ENCODE data around the gene SLC28A1.
"Not testable (repeated sequence)": the region's sequence is repeated elsewhere in the genome, so short reads cannot be mapped to it uniquely, and the experiment has no call there.

The SLC28A1 gene

DNA sequence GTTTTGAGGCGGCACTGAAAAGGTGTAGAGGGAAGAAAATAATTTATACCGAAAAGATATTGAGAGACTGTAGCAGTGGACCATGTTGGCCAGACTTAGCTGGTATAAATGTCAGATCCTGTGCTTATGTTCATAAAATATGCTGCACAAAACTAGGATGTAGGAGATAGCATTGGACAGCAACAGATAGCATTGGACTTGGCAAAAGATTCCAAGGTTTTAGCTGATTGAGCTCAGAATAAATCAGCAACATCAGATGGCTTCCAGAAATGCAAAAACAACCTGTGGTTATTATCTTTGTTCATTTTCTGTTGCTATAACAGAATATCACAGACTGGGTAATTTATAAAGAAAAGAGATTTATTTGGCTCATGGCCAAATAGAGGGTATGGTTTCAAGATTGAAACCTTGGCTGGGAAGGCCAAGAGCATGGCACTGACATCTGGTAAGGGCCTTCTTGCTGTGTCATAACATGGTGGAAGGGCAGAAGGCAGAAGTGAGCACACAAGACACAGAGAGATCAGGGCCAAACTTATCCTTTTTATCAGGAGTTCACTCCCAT lies 34.7 kb downstream of the SLC28A1 start:
- Mint-ChIP-seq H3K27me3 (ENCODE audit: low read depth) (no peaks in the 10 kb centered on the region), H3K4me1 (ENCODE audit: low read depth) (peaks cover 9% of the 10 kb centered on the region), H3K9me3 (no peaks in the 10 kb centered on the region), H3K27ac (no peak overlapping the region), H3K36me3 (ENCODE audit: low read depth) (peaks cover 2% of the 10 kb centered on the region), H3K4me3 (no peak overlapping the region)

GRCh38 chr15:84921121-84921520 lies 36.7 kb downstream of the SLC28A1 start:
- no peaks in the 10 kb centered on the region for H3K27me3 Mint-ChIP-seq (ENCODE audit: low read depth)
- no peak overlapping the region for H3K4me3 Mint-ChIP-seq

GRCh38 chr15:84922530-84922929 lies 38.1 kb downstream of the SLC28A1 start:
- Mint-ChIP-seq H3K27me3 (ENCODE audit: low read depth) (no peaks in the 10 kb centered on the region), H3K4me3 (no peak overlapping the region), H3K4me1 (ENCODE audit: low read depth) (no peaks in the 10 kb centered on the region), H3K36me3 (ENCODE audit: low read depth) (no peaks in the 10 kb centered on the region), H3K9me3 (no peaks in the 10 kb centered on the region), H3K27ac (no peak overlapping the region)

More at GRCh38 chr15:84921121-84921520, 36.7 kb downstream of the SLC28A1 start:
- no peak overlapping the region for H3K27ac Mint-ChIP-seq
- H3K9me3 Mint-ChIP-seq: no peaks in the 10 kb centered on the region
- H3K4me1 Mint-ChIP-seq (ENCODE audit: low read depth): no peaks in the 10 kb centered on the region
- no peaks in the 10 kb centered on the region for H3K36me3 Mint-ChIP-seq (ENCODE audit: low read depth)

GRCh38 chr15:84924077-84924731 lies 39.7 kb downstream of the SLC28A1 start:
- Mint-ChIP-seq H3K36me3 (ENCODE audit: low read depth) (no peaks in the 10 kb centered on the region), H3K9me3 (no peaks in the 10 kb centered on the region), H3K4me3 (no peak overlapping the region), H3K27me3 (ENCODE audit: low read depth) (no peaks in the 10 kb centered on the region), H3K4me1 (ENCODE audit: low read depth) (peaks cover 5% of the 10 kb centered on the region), H3K27ac (no peak overlapping the region)

DNA sequence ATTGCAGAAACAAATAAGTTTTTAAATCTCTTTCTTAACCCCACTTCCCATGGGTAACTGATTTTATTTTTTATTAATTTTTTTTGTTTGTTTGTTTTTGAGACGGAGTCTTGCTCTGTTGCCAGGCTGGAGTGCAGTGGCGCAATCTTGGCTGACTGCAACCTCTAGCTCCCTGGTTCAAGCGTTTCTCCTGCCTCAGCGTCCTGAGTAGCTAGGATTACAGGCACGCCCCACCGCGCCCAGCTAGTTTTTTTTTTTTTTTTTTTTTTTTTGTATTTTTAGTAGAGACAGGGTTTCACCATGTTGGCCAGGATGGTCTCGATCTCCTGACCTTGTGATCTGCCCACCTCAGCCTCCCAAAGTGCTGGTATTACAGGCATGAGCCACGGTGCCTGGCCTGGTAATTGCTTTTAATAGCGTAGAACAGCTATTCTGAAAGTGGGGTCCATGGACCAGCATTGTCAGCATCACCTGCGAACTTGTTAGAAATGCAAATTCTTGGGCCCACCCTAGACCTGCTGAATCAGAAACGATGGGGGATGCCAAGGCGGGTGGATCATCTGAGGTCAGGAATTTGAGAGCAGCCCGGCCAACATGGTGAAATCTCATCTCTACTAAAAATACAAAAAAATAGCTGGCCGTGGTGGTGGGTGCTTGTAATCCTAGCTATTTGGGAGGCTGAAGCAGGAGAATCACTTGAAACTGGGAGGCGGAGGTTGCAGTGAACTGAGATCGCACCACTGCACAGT lies 40.5 kb downstream of the SLC28A1 start:
- not testable (repeated sequence) for H3K4me3 Mint-ChIP-seq; H3K4me1 Mint-ChIP-seq (ENCODE audit: low read depth); H3K36me3 Mint-ChIP-seq (ENCODE audit: low read depth); H3K9me3 Mint-ChIP-seq; H3K27me3 Mint-ChIP-seq (ENCODE audit: low read depth); H3K27ac Mint-ChIP-seq

- Mint-ChIP-seq H3K9me3 (no peaks in the 10 kb centered on the region), H3K27me3 (ENCODE audit: low read depth) (no peaks in the 10 kb centered on the region), H3K4me3 (no peak overlapping the region), H3K27ac (no peak overlapping the region), H3K4me1 (ENCODE audit: low read depth) (peaks cover 5% of the 10 kb centered on the region), H3K36me3 (ENCODE audit: low read depth) (no peaks in the 10 kb centered on the region)
These were observed 41.4 kb downstream of the SLC28A1 start for GRCh38 chr15:84925906-84926305.

- peaks cover 5% of the 10 kb centered on the region for H3K4me1 Mint-ChIP-seq (ENCODE audit: low read depth)
- H3K9me3 Mint-ChIP-seq: no peaks in the 10 kb centered on the region
- H3K4me3 Mint-ChIP-seq: no peak overlapping the region
- no peaks in the 10 kb centered on the region for H3K36me3 Mint-ChIP-seq (ENCODE audit: low read depth)
- no peak overlapping the region for H3K27ac Mint-ChIP-seq
- no peaks in the 10 kb centered on the region for H3K27me3 Mint-ChIP-seq (ENCODE audit: low read depth)
These were observed 42.2 kb downstream of the SLC28A1 start for GRCh38 chr15:84926491-84927230.

- H3K4me3 Mint-ChIP-seq: no peak overlapping the region
- no peaks in the 10 kb centered on the region for H3K36me3 Mint-ChIP-seq (ENCODE audit: low read depth)
- peaks cover 5% of the 10 kb centered on the region for H3K4me1 Mint-ChIP-seq (ENCODE audit: low read depth)
- no peak overlapping the region for H3K27ac Mint-ChIP-seq
- H3K9me3 Mint-ChIP-seq: no peaks in the 10 kb centered on the region
- H3K27me3 Mint-ChIP-seq (ENCODE audit: low read depth): no peaks in the 10 kb centered on the region
These were observed 44.3 kb downstream of the SLC28A1 start for GRCh38 chr15:84928843-84929168.

DNA sequence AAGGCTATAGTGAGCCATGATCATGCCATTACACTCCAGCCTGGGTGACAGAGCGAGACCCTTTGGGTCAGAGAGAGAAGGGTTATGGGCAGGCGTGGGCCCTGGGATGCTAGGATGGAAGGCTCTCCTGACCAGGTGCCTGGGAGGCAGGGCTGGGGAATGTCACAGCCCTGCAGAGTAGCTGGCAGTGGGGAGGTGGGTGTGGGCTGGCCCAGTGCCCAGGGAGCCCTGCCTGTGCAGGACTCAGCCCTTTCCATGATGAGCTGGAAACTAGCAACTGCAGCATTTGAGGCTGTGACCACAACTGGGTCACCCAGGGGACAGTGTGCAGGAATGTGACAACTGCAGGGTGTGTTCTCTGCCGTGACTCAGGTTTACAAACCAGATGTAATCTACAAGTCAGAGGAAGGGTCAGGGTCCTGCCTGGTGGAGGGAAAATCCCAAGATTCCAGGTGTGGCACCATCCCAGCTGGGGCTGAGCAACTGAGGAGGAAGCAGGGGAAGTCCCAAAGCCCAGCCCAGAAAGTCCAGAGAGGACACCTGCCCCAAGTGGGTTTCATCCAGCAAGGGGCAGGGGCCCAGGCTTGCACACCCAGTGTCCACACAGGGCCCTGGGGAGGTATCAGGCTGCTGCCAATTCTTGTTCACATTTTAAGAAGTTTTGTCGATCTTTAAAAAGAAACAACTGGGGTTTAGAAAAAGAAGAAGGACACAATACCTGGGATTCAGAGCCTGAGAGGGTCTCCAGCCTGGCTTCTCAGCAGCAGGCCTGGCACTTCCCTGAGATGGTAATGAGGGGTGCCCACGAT lies 45.5 kb downstream of the SLC28A1 start:
- H3K27ac Mint-ChIP-seq: no peak overlapping the region
- H3K9me3 Mint-ChIP-seq: no peaks in the 10 kb centered on the region
- no peaks in the 10 kb centered on the region for H3K36me3 Mint-ChIP-seq (ENCODE audit: low read depth)
- no peaks in the 10 kb centered on the region for H3K27me3 Mint-ChIP-seq (ENCODE audit: low read depth)
- H3K4me1 Mint-ChIP-seq (ENCODE audit: low read depth): peaks cover 5% of the 10 kb centered on the region
- no peak overlapping the region for H3K4me3 Mint-ChIP-seq

- no peak overlapping the region for H3K4me3 Mint-ChIP-seq
- peaks cover 10% of the 10 kb centered on the region for H3K27me3 Mint-ChIP-seq (ENCODE audit: low read depth)
- H3K27ac Mint-ChIP-seq: no peak overlapping the region
These were observed 50.7 kb downstream of the SLC28A1 start for GRCh38 chr15:84934942-84935729.

GRCh38 chr15:84937144-84937543 lies 52.7 kb downstream of the SLC28A1 start:
- Mint-ChIP-seq H3K4me1 (ENCODE audit: low read depth) (peaks cover 2% of the 10 kb centered on the region), H3K4me3 (no peak overlapping the region), H3K27ac (no peak overlapping the region), H3K36me3 (ENCODE audit: low read depth) (no peaks in the 10 kb centered on the region), H3K27me3 (ENCODE audit: low read depth) (peaks cover 10% of the 10 kb centered on the region), H3K9me3 (no peaks in the 10 kb centered on the region)

More at GRCh38 chr15:84934942-84935729, 50.7 kb downstream of the SLC28A1 start:
- no peaks in the 10 kb centered on the region for H3K4me1 Mint-ChIP-seq (ENCODE audit: low read depth)
- no peaks in the 10 kb centered on the region for H3K36me3 Mint-ChIP-seq (ENCODE audit: low read depth)
- no peaks in the 10 kb centered on the region for H3K9me3 Mint-ChIP-seq

DNA sequence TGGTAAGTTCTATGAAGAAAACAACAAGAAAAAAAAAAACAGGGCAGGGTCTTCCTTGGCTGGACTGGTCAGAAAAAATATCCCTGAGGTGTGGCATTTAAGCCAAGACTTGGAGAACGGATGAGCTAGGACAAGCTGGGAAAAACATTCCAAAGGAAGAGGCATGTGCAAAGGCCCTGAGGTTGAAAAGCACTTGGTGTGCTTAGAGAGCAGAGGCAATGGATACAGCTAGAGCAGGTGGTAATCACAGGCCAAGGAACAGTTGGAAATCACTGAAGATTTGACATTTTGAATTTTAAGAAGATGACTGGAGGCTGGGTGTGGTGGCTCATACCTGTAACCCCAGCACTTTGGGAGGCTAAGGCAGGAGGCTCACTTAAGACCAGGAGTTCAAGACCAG lies 54.3 kb downstream of the SLC28A1 start:
- no peaks in the 10 kb centered on the region for H3K9me3 Mint-ChIP-seq
- no peaks in the 10 kb centered on the region for H3K36me3 Mint-ChIP-seq (ENCODE audit: low read depth)
- peaks cover 2% of the 10 kb centered on the region for H3K4me1 Mint-ChIP-seq (ENCODE audit: low read depth)
- H3K27me3 Mint-ChIP-seq (ENCODE audit: low read depth): peaks cover 10% of the 10 kb centered on the region
- no peak overlapping the region for H3K4me3 Mint-ChIP-seq
- no peak overlapping the region for H3K27ac Mint-ChIP-seq

DNA sequence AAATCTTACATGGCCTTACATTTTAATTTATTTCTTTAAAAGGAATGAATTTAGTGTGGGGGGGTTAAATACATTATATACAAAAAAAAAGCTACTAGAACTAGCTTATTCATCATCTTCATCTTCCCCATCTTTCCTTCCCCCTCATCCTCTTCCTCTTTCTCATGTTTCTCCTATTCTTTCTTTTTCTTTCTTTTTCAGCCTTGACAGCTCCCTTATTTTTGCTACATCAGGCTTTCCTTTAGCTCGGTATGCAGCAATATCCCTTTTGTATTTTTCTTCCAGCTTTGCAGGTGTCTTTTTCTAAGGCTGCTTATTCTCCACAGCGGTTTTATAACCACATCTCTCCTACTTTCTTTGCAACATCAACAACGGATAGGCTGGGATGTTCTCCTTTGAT lies 55.9 kb downstream of the SLC28A1 start:
- H3K36me3 Mint-ChIP-seq (ENCODE audit: low read depth): no peaks in the 10 kb centered on the region
- H3K4me3 Mint-ChIP-seq: no peak overlapping the region
- H3K27me3 Mint-ChIP-seq (ENCODE audit: low read depth): peaks cover 10% of the 10 kb centered on the region
- H3K4me1 Mint-ChIP-seq (ENCODE audit: low read depth): peaks cover 2% of the 10 kb centered on the region
- no peak overlapping the region for H3K27ac Mint-ChIP-seq
- H3K9me3 Mint-ChIP-seq: no peaks in the 10 kb centered on the region

Data from T-helper 1 cell treated with Interleukin-12 subunit alpha and Interleukin-12 subunit beta and Interleukin-4 antibody, amounts not matched to agents 30 μg/mL and 1 μg/mL, for 36 hours (primary cell).